GM18861 (cell line): ENCODE measurements around the gene CPT1B.
"Not testable (repeated sequence)": the region's sequence is repeated elsewhere in the genome, so short reads cannot be mapped to it uniquely, and the experiment has no call there.

ENCODE experiments used
- ATAC-seq: cut with Tn5 transposase; IDR thresholded peaks from one replicate; pipeline ENCODE4 v1.9.1; 2021; ENCODE audit not compliant: unreplicated experiment

Gene CPT1B

GRCh38 chr22:50529897-50530579 lies 48.2 kb downstream of the CPT1B start, which contains the start of gene TYMP:
Gene TYMP (minus strand): TSS chr22:50530012. CDS start chr22:50529709, 303 bp downstream.
- ATAC-seq, result no peak

- ATAC-seq, result no peak
Measured at GRCh38 chr22:50529416-50529896, 48.8 kb downstream of the CPT1B start.

GRCh38 chr22:50528682-50529415 lies 49.4 kb downstream of the CPT1B start:
- ATAC-seq, result no peak

GRCh38 chr22:50527921-50528681 lies 50.1 kb downstream of the CPT1B start:
- no peak for ATAC-seq

GRCh38 chr22:50526834-50527801 lies 51.1 kb downstream of the CPT1B start:
- no peak for ATAC-seq

GRCh38 chr22:50526108-50526833 lies 52.0 kb downstream of the CPT1B start:
- peak; percentile 19 for ATAC-seq

- ATAC-seq, result no peak
Measured at GRCh38 chr22:50525858-50526107, 52.4 kb downstream of the CPT1B start.

- peak; percentile 36 for ATAC-seq
Measured at GRCh38 chr22:50525104-50525857, 52.9 kb downstream of the CPT1B start, which contains the start of gene SCO2. Gene SCO2 (minus strand): TSS chr22:50525598. CDS start chr22:50524411, 1,187 bp downstream.

- no peak for ATAC-seq
Measured at GRCh38 chr22:50524676-50525103, 53.5 kb downstream of the CPT1B start.

GRCh38 chr22:50523806-50524675 lies 54.2 kb downstream of the CPT1B start:
- ATAC-seq, result no peak

- no peak for ATAC-seq
Measured at GRCh38 chr22:50523458-50523805, 54.8 kb downstream of the CPT1B start.

GRCh38 chr22:50522806-50523438 lies 55.3 kb downstream of the CPT1B start:
- ATAC-seq, result no peak

- ATAC-seq, result no peak
Measured at GRCh38 chr22:50522208-50522805, 55.9 kb downstream of the CPT1B start.

GRCh38 chr22:50521710-50522109 lies 56.5 kb downstream of the CPT1B start:
- ATAC-seq, result no peak

- no peak for ATAC-seq
Measured at GRCh38 chr22:50520826-50521453, 57.3 kb downstream of the CPT1B start.

GRCh38 chr22:50520184-50520583 lies 58.0 kb downstream of the CPT1B start:
- ATAC-seq, result not testable (repeated sequence)

GRCh38 chr22:50519151-50519550 lies 59.1 kb downstream of the CPT1B start:
- no peak for ATAC-seq
